HG02884 (cell line): Measurements from ENCODE around the gene GALNT5.

Source experiments
- ATAC-seq: cut with Tn5 transposase; IDR thresholded peaks from one replicate; pipeline ENCODE4 v1.9.1; 2021; ENCODE audit warnings: mild to moderate bottlenecking, moderate library complexity; ENCODE audit not compliant: unreplicated experiment

The GALNT5 gene

GRCh38 chr2:157362627-157363026 is 105.1 kb downstream of the GALNT5 start:
- no peak for ATAC-seq

GRCh38 chr2:157363612-157364101 is 106.2 kb downstream of the GALNT5 start:
- ATAC-seq: peak; percentile 53
